Stromal cell of bone marrow (primary cell): ENCODE results near the gene COX4I1.
"Not testable (repeated sequence)": the region's sequence is repeated elsewhere in the genome, so short reads cannot be mapped to it uniquely, and the experiment has no call there.

Experiments
- DNase-seq: peaks from one replicate; pipeline ENCODE4 v3.0.0-alpha.2; 2012; ENCODE audit warnings: low read depth

Gene COX4I1

DNA sequence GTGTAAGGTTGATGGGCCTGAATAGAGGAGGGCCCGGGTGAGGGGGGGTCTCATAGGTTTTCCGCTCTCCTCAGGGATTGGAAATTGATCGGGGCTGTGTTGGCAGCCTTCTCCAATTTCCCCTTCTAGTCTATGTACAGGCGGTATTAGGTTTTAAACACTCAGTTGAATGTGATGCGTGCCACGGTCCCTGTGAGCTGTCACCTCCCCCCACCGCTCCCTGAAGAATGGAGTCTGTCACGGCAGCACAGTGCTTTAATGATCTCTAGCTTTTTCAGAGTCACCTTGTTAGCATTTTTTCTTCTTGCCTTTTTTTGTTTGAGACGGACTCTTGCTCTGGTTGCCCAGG is 800 bp downstream of the COX4I1 start:
- DNase-seq: no peak

DNA sequence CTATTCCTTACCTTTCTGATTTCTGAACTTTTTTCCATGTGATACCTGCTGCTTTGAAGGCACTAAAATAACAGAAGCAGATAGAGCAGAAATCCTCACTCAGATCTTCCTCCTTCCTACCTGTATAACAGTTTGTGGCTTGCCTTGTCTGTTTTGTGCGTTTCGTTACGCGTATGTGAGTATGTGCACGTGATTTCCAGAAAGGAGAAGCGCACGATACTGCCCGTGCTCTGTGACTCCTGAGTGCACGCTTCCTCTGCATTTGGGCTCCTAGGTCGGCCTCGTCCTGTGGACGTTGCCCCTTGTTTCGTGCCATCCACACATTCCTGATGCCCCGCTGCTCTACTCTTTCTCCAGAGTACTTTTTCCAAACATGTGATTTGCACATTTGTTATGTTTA is 4.1 kb downstream of the COX4I1 start:
- no peak for DNase-seq

DNA sequence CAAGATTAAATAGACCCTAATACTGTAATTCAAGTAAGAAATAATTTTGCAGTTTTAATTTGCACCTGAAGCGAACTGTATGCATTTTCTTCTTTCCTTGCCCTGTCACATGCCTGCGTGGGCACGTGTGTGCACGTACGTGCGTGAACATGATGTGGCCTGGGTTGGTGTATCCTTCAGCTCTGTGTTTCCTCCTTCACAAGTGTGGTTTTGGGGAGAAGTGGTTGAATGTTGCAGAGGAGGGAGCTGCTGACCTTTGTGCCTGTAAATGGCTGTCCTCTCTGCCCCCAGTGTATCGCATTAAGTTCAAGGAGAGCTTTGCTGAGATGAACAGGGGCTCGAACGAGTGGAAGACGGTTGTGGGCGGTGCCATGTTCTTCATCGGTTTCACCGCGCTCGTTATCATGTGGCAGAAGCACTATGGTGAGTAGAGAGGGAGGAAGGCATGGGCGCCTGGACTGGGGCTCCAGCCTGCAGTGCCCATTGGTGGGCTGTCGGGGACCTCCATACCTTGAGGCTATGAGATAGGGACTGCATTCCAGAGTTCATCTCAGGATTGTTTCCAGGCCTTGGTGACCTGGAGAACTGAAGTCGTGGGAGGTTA is 6.0 kb downstream of the COX4I1 start:
- no peak for DNase-seq

DNA sequence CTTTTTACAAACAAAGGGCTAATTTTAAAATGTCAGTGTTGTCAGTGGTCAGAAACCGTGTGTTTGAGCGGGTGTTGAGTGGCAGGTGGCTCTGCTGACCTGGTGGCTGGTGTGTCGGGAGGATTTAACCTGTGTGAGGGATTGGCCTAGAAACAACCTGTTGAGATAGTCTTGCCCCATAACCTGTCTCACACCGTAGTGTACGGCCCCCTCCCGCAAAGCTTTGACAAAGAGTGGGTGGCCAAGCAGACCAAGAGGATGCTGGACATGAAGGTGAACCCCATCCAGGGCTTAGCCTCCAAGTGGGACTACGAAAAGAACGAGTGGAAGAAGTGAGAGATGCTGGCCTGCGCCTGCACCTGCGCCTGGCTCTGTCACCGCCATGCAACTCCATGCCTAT is 7.0 kb downstream of the COX4I1 start:
- no peak for DNase-seq

DNA sequence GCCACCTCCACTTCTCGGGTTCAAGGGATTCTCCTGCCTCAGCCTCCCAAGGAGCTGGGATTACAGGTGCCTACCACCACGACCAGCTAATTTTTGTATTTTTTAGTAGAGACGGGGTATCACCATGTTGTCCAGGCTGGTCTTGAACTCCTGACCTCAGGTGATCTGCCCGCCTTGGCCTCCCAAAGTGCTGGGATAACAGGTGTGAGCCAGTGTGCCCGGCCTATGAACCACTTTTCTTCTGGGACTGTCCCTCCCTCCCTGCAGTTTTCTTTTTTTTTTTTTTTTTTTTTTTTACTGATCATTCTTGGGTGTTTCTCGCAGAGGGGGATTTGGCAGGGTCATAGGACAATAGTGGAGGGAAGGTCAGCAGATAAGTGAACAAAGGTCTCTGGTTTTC is 7.8 kb downstream of the COX4I1 start:
- DNase-seq: not testable (repeated sequence)

DNA sequence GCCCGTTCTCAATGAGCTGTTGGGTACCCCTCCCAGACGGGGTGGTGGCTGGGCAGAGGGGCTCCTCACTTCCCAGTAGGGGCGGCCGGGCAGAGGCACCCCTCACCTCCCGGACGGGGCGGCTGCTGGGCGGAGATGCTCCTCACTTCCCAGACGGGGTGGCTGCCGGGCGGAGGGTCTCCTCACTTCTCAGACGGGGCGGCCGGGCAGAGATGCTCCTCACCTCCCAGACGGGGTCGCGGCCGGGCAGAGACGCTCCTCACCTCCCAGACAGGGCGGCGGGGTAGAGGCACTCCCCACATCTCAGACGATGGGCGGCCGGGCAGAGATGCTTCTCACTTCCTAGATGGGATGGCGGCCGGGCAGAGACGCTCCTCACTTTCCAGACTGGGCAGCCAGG is 8.6 kb downstream of the COX4I1 start:
- DNase-seq: not testable (repeated sequence)

DNA sequence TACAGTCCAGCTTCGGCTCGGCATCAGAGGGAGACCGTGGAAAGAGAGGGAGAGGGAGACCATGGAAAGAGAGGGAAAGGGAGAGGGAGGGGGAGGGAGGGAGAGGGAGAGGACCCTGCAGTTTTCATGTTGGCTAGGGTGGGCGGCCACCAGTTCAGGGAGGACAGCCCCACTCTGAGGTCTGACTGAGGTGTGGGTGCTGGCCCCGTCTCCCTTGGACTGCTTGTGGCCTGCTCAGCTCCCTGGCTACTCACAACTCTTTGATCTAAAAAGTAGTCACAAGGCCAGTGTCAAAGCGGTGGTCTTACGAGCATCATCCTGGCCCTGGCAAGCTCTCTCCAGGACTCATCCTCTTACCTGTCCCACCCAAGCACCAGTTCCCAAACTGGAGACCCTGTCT is 9.4 kb downstream of the COX4I1 start:
- no peak for DNase-seq

DNA sequence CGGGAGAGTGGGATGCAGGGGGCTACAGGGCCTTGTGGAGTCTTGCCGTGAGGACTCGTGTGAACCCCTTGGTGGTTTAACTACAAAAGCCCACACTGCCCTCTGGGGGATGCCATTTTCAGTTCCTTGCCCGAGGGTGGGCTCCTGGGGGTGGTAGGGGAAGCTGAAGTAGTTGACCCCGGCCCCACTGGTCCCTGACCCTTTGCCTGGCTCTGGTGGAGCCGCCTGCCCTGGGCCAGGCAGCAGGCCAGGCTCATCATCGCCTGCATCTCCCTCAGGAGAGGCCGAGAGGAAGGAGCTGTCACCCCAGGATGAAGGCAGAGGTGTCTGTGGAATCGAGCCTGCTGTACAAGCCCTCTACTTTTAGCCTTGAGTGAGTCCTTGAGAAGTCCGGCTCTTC is 10.2 kb downstream of the COX4I1 start:
- no peak for DNase-seq

DNA sequence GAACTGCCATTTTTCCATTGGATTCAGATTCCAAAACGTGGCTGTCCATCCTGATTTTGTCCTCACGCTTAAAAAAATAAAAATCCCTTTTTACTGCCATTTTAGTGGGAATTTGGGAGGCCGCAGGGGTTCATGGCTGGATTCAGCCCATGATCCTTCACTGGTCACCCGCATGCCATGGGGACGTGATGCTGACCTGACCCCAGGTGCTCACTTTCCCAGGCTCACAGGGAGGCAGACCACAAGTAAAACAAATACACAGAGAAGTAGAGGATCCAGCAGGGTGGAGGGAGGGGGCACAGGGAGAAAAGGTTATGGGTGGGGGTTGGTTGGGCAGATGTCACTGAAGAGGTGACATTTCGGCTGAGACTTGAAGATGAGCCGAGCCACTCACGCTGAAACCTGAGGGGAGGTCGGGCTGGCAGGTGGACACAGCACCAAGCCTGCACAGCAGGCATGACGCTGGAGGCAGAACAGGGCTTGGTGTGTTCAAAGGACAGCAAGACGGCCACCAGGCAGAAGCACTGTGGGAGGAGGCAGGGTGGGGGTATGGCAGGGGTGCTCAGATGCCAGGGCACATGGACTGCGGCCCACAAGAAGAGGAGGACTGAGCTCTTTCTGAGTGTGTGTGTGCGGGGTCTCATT is 10.7 kb downstream of the COX4I1 start:
- DNase-seq: no peak

DNA sequence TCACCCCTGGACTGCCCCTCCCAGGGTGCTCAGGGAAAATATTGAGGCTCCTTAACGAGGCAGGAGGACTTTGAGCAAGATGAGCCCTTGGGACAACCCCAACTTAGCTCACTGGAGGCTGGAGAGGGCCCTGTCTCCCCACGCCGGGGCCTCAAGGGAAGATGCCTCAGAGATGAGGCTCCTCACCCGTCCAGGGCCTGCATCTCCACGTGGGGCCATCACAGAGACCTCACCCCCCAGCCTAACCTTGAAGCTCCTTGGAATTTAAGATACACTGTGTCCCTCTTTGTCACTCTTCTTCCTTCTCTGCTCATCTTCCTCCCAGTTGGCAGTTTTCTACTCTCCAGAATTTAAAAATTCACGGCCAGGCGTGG is 11.2 kb downstream of the COX4I1 start:
- DNase-seq: no peak

DNA sequence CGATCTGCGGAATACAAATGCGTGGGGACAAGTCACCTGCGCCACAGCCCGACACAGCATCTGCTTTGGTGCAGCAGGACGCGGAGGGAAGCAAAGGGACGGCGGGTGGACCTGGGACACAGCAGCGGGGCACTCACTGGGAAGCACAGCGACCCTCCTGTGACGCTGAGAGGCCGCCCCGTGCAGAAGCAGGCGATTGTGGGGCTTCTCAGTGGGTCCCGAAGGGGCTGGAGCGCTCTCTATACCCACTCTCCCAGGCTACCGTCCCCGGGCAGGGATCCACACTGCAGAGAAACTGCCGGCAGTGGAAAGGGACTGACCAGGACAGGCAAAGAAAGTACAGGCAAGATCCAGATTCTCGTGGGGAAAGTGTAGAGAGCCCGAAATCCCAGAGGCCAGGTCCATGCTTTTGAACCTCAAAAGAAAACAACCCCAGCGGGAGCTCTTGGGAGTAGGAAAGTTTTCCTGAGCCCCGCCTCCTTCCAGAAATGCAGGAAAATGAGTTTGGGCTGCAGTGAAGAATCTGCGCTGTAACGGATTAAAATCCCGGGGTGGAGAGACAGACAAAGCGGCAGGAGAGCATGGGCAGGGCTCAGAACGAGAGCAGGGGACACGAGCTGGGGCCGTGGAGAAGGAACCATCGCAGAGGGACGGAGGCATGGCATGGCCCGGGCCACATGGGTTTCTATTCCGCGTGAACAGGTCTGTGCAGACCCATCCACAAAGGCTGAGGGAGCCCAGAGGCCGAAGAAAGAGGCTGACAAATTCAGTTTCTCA is 12.7 kb downstream of the COX4I1 start:
- DNase-seq: no peak

DNA sequence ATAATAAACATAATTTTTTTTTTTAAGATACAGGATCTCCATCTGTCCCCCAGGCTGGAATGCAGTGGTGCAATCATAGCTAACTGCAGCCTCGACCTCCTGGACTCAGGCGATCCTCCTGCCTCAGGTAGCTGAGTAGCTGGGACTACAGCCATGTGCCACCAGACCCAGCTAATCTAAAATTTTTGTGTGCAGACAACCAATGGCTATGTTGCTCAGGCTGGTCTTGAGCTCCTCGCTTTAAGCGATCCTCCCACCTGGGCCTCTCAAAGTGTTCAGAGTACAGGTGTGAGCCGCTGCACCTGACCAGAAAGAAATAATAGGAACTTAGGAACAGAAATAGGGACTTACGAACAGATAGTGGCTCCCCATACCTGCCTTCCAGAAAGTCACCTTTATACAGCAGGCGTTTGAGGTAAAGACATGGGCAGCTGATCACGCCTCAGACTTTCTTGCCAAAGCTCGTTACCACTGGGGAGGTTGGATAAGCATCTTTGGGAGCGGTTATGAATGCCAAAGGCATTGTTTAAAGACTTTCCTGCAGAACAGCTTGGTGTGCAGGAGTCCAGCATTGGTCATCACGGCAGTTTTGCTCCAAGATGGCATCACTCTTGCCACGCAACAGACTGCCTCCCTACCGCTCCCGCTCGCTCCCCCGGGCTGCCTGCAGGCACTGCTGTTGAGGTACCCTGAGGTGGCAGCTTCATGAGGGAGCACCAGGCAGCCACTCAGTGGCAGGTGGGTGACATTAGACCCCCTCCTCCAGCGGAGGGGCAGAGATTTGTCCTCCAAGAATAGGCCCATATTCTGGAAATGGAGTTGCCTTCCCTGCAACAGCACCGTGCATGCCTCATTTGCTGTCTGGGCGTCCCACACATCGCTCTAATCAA is 13.6 kb downstream of the COX4I1 start:
- no peak for DNase-seq

DNA sequence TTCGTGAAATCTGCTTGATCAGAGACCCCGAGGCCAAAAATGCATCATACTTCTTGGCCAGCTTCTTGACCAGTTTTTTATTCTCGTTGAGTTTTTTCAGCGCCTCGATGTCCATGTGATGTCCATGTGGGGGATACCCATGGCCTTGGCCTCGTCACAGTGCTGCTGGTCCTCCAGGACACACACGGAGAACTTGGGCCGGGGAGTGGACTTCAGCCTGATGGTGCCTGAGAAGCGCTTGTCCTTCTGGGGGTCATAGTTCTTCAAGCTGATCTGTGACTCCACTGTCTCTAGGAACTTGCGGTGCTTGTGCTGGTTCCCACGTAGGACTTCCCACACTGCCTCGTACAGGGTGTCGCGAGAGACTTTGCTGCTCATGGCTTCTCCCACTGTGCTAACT is 16.7 kb downstream of the COX4I1 start:
- no peak for DNase-seq

DNA sequence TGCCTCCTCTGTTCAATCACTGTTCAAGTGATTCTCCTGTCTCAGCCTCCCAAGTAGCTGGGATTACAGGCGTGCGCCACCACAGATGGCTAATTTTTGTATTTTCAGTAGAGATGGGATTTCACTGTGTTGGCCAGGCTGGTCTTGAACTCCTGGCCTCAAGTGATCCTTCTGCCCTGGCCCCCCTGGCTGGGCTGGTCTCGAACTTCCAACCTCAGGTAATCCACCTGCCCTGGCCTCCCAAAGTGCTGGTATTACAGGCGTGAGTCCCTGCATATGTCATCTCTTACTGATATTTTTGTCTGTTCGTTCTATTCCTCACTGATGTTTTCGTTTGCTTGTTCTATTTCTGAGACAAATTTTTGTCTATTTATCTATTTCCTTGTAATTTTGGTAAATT is 17.7 kb downstream of the COX4I1 start:
- not testable (repeated sequence) for DNase-seq

DNA sequence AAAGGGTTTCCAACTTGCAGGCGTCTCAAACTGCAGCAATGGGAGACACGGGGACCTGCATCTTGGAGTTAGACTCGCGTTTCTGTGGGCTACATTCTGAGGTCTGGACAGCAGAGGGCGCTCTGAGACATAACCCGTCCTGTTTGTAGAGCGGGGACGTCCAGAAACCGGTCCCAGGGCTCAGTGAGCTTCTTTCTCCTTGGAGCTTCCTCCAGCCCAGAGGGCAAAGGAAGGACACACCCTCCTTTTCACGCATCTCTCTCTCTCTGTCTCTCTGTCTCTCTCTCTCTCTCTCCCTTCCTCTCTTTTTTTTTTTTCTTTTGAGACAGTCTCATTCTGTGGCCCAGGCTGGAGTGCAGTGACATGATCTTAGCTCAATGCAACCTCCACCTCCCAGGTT is 19.8 kb downstream of the COX4I1 start:
- peak; percentile 37 for DNase-seq

DNA sequence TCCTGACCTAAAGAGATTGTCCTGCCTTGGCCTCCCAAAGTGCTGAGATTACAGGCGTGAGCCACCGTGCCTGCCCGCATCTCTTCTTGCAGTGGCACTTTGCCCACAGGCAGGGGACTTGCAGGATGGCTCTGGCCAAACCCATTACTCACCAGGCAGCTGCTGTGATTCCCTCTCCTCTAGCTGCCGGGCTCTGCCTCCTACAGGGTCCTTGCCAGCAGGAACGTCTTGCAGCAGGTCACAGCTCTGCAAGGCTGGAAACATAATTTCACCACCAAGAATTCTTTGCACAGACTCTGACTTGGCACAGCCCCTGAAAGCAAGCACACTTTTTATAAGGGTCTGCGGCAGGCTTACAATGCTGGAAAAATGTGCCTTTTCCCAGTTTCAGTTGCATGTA is 20.3 kb downstream of the COX4I1 start:
- DNase-seq: no peak

DNA sequence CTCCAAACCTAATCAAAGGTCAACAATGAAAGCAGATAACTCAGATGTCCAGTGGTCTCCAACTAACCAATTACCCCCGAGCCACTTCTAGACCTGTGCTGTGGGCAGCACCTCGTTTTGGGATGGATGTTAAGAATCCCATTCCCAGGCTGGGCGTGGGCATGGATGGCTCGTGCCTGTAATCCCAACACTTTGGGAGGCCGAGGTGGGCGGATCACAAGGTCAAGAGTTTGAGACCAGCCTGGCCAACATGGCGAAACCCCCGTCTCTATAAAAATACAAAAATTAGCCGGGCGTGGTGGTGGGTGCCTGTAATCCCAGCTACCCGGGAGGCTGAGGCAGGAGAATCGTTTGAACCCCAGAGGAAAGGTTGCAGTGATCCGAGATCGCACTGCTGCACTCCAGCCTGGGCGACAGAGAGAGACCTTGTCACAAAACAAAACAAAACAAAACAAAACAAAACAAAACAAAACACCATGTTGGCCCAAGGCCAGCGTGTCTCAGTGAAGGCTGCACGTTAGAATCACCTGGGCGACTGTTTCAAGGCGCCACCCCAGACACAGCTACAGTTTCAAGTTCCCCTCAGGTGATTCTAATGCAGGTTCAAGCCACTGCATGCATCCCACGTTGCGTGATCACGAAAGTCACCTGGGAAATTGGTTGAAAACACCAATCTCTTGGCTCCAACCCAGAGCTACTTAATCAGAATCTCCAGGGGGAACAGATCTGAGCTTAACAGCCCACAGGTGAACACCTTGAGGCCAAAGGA is 21.3 kb downstream of the COX4I1 start:
- DNase-seq: no peak

DNA sequence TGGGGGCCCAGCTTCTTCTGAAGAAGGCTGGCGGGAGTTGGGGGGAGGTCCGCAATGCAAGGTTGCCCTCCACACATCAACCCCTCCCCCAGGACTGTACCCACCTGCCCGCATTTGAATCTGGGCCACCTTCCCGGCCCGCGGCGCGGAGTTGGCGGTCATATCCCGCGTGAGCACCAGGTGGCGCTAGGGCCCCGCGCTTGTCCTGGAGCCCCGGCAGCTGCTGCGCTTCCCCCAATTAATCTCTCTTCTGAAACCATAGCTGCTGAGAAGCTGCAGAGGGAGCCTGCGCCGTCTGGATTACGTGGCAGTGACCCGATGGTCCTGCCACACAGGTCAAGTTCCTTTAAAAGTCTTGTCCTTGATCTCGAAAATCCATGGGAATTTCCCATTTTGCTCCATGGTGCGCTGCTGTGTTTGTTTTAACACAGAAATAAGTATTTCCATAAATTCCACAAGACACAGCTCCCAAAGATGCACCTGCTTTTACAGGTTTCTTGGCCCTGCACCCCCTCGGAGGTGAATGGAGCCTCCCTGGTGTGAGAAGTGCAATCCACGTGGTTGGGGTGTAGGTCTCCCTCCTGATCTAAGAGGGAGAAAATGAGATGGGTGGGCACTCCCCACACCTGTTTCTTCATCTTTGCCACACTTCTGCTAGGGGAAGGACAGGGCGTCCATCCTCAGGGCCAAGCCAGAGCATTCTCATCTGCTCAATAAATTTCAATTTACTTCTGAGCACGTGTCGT is 22.1 kb downstream of the COX4I1 start:
- DNase-seq: peak; percentile 42

DNA sequence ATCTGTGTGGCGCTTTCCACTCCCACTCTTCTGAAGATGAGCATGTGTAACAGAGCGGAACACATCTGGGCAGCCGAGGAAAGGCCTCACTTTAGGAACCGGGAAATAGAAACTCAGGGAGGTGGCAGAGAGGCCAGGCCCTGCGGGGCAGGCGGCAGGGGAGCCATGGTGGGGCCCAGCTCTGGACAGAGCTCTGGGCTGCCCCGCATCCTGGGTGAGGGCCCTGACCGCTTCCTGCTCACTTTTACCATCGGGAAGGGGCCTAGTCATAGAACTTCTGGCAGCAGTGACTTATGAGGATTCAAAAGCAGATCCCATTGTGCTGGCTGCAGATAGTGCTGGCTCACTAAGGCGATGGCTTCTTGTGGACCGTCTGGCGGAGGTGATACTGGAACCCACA is 22.6 kb downstream of the COX4I1 start:
- no peak for DNase-seq

DNA sequence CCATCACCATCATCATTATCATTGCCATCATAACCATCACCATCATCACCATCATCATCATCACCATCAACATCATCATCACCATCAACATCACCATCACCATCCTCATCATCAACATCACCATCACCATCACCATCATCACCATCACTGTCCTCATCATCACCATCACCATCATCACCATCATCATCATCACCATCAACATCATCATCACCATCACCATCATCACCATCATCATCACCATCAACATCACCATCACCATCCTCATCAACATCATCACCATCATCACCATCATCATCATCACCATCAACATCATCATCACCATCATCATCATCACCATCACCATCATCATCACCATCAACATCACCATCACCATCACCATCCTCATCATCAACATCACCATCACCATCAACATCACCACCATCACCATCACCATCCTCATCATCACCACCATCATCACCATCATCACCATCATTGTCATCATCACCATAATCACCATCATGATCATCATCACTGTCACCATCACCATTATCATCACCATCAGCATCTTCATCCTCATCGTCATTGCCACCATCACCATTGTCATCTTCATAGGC is 23.9 kb downstream of the COX4I1 start:
- DNase-seq: no peak
